IMR-90 (cell line): Measurements from ENCODE around the gene MROH2A. TPM values are rescaled to one million over a fixed set of nuclear protein-coding genes. Genes with fewer than 3 reads are reported as not detected.

Experiments
- ATAC-seq: fragments of 200-7000 bp; cut with Tn5 transposase; 2 replicates; pipeline ENCODE4 v1.9.1; 2020; ENCODE audit warnings: low read depth, mild to moderate bottlenecking, moderate library complexity
- BruUV-seq: library from RNA; stranded (reverse); fragments of 400-500 nt; replicated peaks from 2 replicates; lab custom pipeline; 2021; lab: Mats Ljungman, UMichigan
- CTCF ChIA-PET: fragments of 300-600 bp; formaldehyde crosslinking; extraction: SDS; loops from one replicate; lab custom pipeline; 2021; ENCODE audit warnings: antibody characterized with exemption; lab: Yijun Ruan, JAX
- POLR2A ChIA-PET: fragments of 300-600 bp; sonication (Branson Sonifier 250); formaldehyde crosslinking; loops from one replicate; lab custom pipeline; 2022; ENCODE audit warnings: antibody characterized with exemption; ENCODE audit not compliant: unreplicated experiment; lab: Charles Lee
- DNase-seq: peaks from one replicate; pipeline ENCODE4 v3.0.0; 2013
- H2AFZ ChIP-seq: replicated peaks from 2 replicates; pipeline ENCODE3; 2013; ENCODE audit warnings: low read length, mild to moderate bottlenecking; ENCODE audit not compliant: poor library complexity
- H2AK5ac ChIP-seq: 2 replicates; pipeline ENCODE4 v1.6.1; 2013; ENCODE audit warnings: low read depth, low read length, inconsistent platforms
- H2AK9ac ChIP-seq: replicated peaks from 2 replicates; pipeline ENCODE3; 2013; ENCODE audit warnings: mild to moderate bottlenecking, low read depth, low read length, moderate library complexity; ENCODE audit not compliant: poor library complexity
- H2BK120ac ChIP-seq: 2 replicates; pipeline ENCODE4 v1.6.1; 2013; ENCODE audit warnings: low read depth, low read length, inconsistent platforms
- H2BK15ac ChIP-seq: 3 replicates; pipeline ENCODE4 v1.6.1; 2013; ENCODE audit warnings: low read depth, low read length, inconsistent platforms
- H2BK20ac ChIP-seq: 2 replicates; pipeline ENCODE4 v1.6.1; 2013; ENCODE audit warnings: low read depth, mild to moderate bottlenecking, inconsistent platforms, low read length, moderate library complexity
- H2BK5ac ChIP-seq: 2 replicates; pipeline ENCODE4 v1.6.1; 2013; ENCODE audit warnings: mild to moderate bottlenecking, low read depth, low read length, inconsistent platforms; ENCODE audit not compliant: poor library complexity, severe bottlenecking
- H3K14ac ChIP-seq: replicated peaks from 2 replicates; pipeline ENCODE4 v1.6.1; 2013; ENCODE audit warnings: low read depth, low read length, inconsistent platforms
- H3K18ac ChIP-seq: 2 replicates; pipeline ENCODE4 v1.6.1; 2013; ENCODE audit warnings: low read depth, low read length, control low read depth
- H3K23ac ChIP-seq: 2 replicates; pipeline ENCODE4 v1.6.1; 2013; ENCODE audit warnings: low read depth, low read length, inconsistent platforms
- H3K27ac ChIP-seq: 2 replicates; pipeline ENCODE4 v1.5.1; 2013; ENCODE audit warnings: mild to moderate bottlenecking, control low read depth, low read length; ENCODE audit not compliant: insufficient read depth
- H3K27me3 ChIP-seq: 2 replicates; pipeline ENCODE4 v1.6.1; 2013; ENCODE audit warnings: low read length; ENCODE audit not compliant: control insufficient read depth, insufficient read depth
- H3K36me3 ChIP-seq: 2 replicates; pipeline ENCODE4 v1.6.1; 2013; ENCODE audit warnings: low read length, mixed read lengths; ENCODE audit not compliant: control insufficient read depth, insufficient read depth
- H3K4ac ChIP-seq: 2 replicates; pipeline ENCODE4 v1.6.1; 2013; ENCODE audit warnings: low read depth, low read length, inconsistent platforms
- H3K4me1 ChIP-seq: 2 replicates; pipeline ENCODE4 v1.6.1; 2013; ENCODE audit warnings: low read length, mixed read lengths; ENCODE audit not compliant: control insufficient read depth, insufficient read depth
- H3K4me2 ChIP-seq: 2 replicates; pipeline ENCODE4 v1.6.1; 2013; ENCODE audit warnings: low read depth, mild to moderate bottlenecking, control low read depth, low read length, moderate library complexity
- H3K4me3 ChIP-seq: 2 replicates; pipeline ENCODE4 v1.5.1; 2013; ENCODE audit warnings: low read depth, mild to moderate bottlenecking, control low read depth, low read length, moderate library complexity; ENCODE audit not compliant: insufficient read depth
- H3K56ac ChIP-seq: 2 replicates; pipeline ENCODE4 v1.6.1; 2013; ENCODE audit warnings: low read length, inconsistent platforms; ENCODE audit not compliant: insufficient read depth; ENCODE audit errors: extremely low read depth
- H3K79me1 ChIP-seq, 2 experiments: 2 replicates each; pipeline ENCODE4 v1.6.1; 2013; ENCODE audit warnings: low read length in 2 of 2, inconsistent platforms in 1 of 2, low read depth in 1 of 2
- H3K9ac ChIP-seq: 2 replicates; pipeline ENCODE4 v1.6.1; 2013; ENCODE audit warnings: low read depth, low read length, control low read depth
- H3K9me1 ChIP-seq: 2 replicates; pipeline ENCODE4 v1.6.1; 2013; ENCODE audit warnings: low read length, inconsistent platforms; ENCODE audit not compliant: insufficient read depth
- H3K9me3 ChIP-seq: 2 replicates; pipeline ENCODE4 v1.6.1; 2013; ENCODE audit warnings: low read length; ENCODE audit not compliant: control insufficient read depth, insufficient read depth
- H4K20me1 ChIP-seq: 2 replicates; pipeline ENCODE4 v1.6.1; 2013; ENCODE audit warnings: low read length, inconsistent platforms; ENCODE audit not compliant: insufficient read depth
- H4K5ac ChIP-seq: 2 replicates; pipeline ENCODE4 v1.6.1; 2013; ENCODE audit warnings: mild to moderate bottlenecking, low read depth, low read length, control low read depth
- H4K8ac ChIP-seq, 2 experiments: 2 replicates each; pipeline ENCODE4 v1.6.1; 2013; ENCODE audit warnings: low read depth in 2 of 2, low read length in 2 of 2, control low read depth in 1 of 2, inconsistent platforms in 1 of 2
- H4K91ac ChIP-seq: 2 replicates; pipeline ENCODE4 v1.6.1; 2013; ENCODE audit warnings: low read depth, low read length, inconsistent platforms; ENCODE audit not compliant: insufficient read depth
- BHLHE40 ChIP-seq: fragments of 150-350 bp; IDR thresholded peaks from 2 replicates; pipeline ENCODE4 v1.6.1; 2016; ENCODE audit warnings: mild to moderate bottlenecking, low read depth, low read length
- CHD1 ChIP-seq: IDR thresholded peaks from 2 replicates; pipeline ENCODE4 v1.6.1; 2012; ENCODE audit warnings: low read depth, low read length, improper control_type of control experiment
- MAZ ChIP-seq: IDR thresholded peaks from 2 replicates; pipeline ENCODE4 v1.6.1; 2012; ENCODE audit warnings: low read depth, mild to moderate bottlenecking, low read length, improper control_type of control experiment, moderate library complexity, borderline replicate concordance
- MXI1 ChIP-seq: IDR thresholded peaks from 2 replicates; pipeline ENCODE4 v1.6.1; 2012; ENCODE audit warnings: low read depth, mild to moderate bottlenecking, low read length, moderate library complexity, borderline replicate concordance
- NFE2L2 ChIP-seq: fragments of 150-350 bp; IDR thresholded peaks from 2 replicates; pipeline ENCODE4 v1.6.1; 2016; ENCODE audit warnings: low read depth, mild to moderate bottlenecking, low read length
- POLR2A ChIP-seq: IDR thresholded peaks from 2 replicates; pipeline ENCODE4 v1.6.1; 2012; ENCODE audit warnings: mild to moderate bottlenecking, low read depth, low read length
- RCOR1 ChIP-seq: IDR thresholded peaks from 2 replicates; pipeline ENCODE4 v1.6.1; 2012; ENCODE audit warnings: mild to moderate bottlenecking, low read length, improper control_type of control experiment; ENCODE audit not compliant: insufficient replicate concordance
- RFX5 ChIP-seq: IDR thresholded peaks from 2 replicates; pipeline ENCODE4 v1.8.0; 2012; ENCODE audit warnings: low read depth, mild to moderate bottlenecking, low read length, moderate library complexity
- SMC3 ChIP-seq: fragments of 150-350 bp; IDR thresholded peaks from 2 replicates; pipeline ENCODE4 v1.6.1; 2016; ENCODE audit warnings: low read depth, mild to moderate bottlenecking, antibody characterized with exemption, low read length, moderate library complexity
- USF2 ChIP-seq: fragments of 150-350 bp; IDR thresholded peaks from 2 replicates; pipeline ENCODE4 v1.6.1; 2017; ENCODE audit warnings: mild to moderate bottlenecking, antibody characterized with exemption, low read length, low read depth
- WGBS, 2 experiments: methylation state at CpG; one replicate each; pipeline versions ENCODE4 v1.1.5 to v1.1.7; 2013; ENCODE audit warnings: missing lambda C conversion rate in 2 of 2; ENCODE audit not compliant: insufficient read length in 1 of 2; ENCODE audit errors: extremely low coverage in 2 of 2; 5-methylcytosine and 5-hydroxymethylcytosine counted together
- dilution Hi-C: fragments of 300-500 bp; cut with HindIII; formaldehyde crosslinking; loops from one replicate; pipeline ENCODE4 v1.14.3; 2018; ENCODE audit warnings: low sequenced_read_pairs; ENCODE audit not compliant: unreplicated experiment
- in situ Hi-C: fragments of 300-500 bp; cut with MboI; formaldehyde crosslinking; loops from 3 replicates; pipeline ENCODE4 v1.14.3; 2019; ENCODE audit warnings: low sequenced_read_pairs, inconsistent platforms, mixed read lengths
- intact Hi-C: fragments of 100-400 bp; cut with micrococcal nuclease; formaldehyde crosslinking; loops from 2 replicates; pipeline ENCODE4 v1.10.0; 2022
- polyA plus RNA-seq, 3 experiments: library from polyadenylated mRNA; depleted of rRNA; stranded (reverse); fragments of >200 nt; gene quantifications; 2 replicates each; pipeline ENCODE4 v1.2.3, GENCODE V29; 2012; ENCODE audit warnings: low replicate concordance in 1 of 3
- total RNA-seq: library from RNA; depleted of rRNA; stranded (reverse); fragments of >200 nt; gene quantifications from 2 replicates; pipeline ENCODE4 v1.2.3, GENCODE V29; 2012
- TF ChIP-seq, protein P1 (sequence below): conservative IDR thresholded peaks from 2 replicates; pipeline ENCODE4 v1.5.1; 2012; ENCODE audit warnings: mild to moderate bottlenecking, low read depth, low read length, improper control_type of control experiment

The MROH2A gene
- total and polyA plus RNA-seq, 2 of the 4 experiments (the other 2 are of a cell fraction): not detected

DNA sequence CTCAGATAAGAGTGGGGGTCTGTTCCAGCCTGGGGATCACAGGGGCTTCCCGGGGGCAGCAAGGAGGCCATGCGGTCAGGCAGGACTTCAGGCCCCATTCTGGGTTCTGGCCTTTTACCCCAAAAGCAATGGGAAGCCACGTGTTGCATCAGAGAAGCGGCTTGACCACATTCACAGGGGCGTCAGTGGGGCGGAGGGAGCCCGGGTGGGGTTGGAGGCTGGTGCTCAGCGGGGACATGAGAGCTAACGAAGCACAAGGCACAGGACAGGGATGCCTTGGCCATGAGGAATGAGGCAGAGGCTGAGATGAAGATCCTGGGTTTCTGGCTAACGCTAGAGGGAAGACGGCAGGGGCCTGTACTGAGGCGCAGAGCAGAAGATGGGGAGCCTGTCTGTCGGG is 70.1 kb downstream of the MROH2A start:
- no peak overlapping the region for H2BK120ac ChIP-seq
- intact Hi-C loops: no loop called here
- ChIA-PET POLR2A (no interaction called here), CTCF (no interaction called here)
- no peak overlapping the region for H3K23ac ChIP-seq
- dilution Hi-C loops: no loop called here
- no peak overlapping the region for H3K14ac ChIP-seq
- H3K36me3 ChIP-seq: peaks cover 19% of the 10 kb centered on the region
- H3K4ac ChIP-seq: no peak overlapping the region
- no peaks in the 10 kb centered on the region for H3K9me3 ChIP-seq
- H3K27me3 ChIP-seq: no peaks in the 10 kb centered on the region
- no peak overlapping the region for H3K4me2 ChIP-seq
- BruUV-seq: no TSS peak
- no peak overlapping the region for H3K18ac ChIP-seq
- no peak overlapping the region for H4K8ac ChIP-seq
- ATAC-seq (no peak), DNase-seq (no peak)
- H3K9ac ChIP-seq: no peak overlapping the region
- H3K4me1 ChIP-seq: peaks cover 6% of the 10 kb centered on the region
- H2AK5ac ChIP-seq: no peak overlapping the region
- no peak overlapping the region for H2AFZ ChIP-seq
- H3K4me3 ChIP-seq: no peak overlapping the region
- peaks cover 47 to 70% of the 10 kb centered on the region in 2 experiments for H3K79me1 ChIP-seq
- in situ Hi-C loops: loop anchor here (25.0 kb wide), 1 partner anchor 386 kb away; no protein-coding TSS in a partner anchor
- H3K56ac ChIP-seq: no peak overlapping the region
- 98% methylated on average over 9 of the region's 13 CpGs; no CpG with 5 or more reads in 1 of the 2 experiments for WGBS, 2 experiments
- no peak overlapping the region for H4K91ac ChIP-seq
- H3K9me1 ChIP-seq: peaks cover 13% of the 10 kb centered on the region; the same call in 1 of the 2 replicates
- H2AK9ac ChIP-seq: no peak overlapping the region
- H2BK15ac ChIP-seq: no peak overlapping the region
- H2BK20ac ChIP-seq: no peak overlapping the region
- no peak overlapping the region for H2BK5ac ChIP-seq
- no peak overlapping the region for H4K5ac ChIP-seq
- H3K27ac ChIP-seq: no peak overlapping the region
- H4K20me1 ChIP-seq: peaks cover 4% of the 10 kb centered on the region
- TF ChIP-seq MAZ (no peak), RFX5 (no peak), CHD1 (no peak), BHLHE40 (no peak), MXI1 (no peak), RCOR1 (no peak), SMC3 (no peak), USF2 (no peak), NFE2L2 (no peak), POLR2A (no peak)
- TF ChIP-seq, protein P1, sequence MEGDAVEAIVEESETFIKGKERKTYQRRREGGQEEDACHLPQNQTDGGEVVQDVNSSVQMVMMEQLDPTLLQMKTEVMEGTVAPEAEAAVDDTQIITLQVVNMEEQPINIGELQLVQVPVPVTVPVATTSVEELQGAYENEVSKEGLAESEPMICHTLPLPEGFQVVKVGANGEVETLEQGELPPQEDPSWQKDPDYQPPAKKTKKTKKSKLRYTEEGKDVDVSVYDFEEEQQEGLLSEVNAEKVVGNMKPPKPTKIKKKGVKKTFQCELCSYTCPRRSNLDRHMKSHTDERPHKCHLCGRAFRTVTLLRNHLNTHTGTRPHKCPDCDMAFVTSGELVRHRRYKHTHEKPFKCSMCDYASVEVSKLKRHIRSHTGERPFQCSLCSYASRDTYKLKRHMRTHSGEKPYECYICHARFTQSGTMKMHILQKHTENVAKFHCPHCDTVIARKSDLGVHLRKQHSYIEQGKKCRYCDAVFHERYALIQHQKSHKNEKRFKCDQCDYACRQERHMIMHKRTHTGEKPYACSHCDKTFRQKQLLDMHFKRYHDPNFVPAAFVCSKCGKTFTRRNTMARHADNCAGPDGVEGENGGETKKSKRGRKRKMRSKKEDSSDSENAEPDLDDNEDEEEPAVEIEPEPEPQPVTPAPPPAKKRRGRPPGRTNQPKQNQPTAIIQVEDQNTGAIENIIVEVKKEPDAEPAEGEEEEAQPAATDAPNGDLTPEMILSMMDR: no peak
